ENCODE data around the gene ZNF423.

ZNF423 gene

GRCh38 chr16:49638673-49639610 is 217.0 kb downstream of the ZNF423 start:
- Histone ChIP-seq H3K9me3 (no peaks in the 10 kb centered on the region), H3K27me3 (no peaks in the 10 kb centered on the region), H3K4me1 (peaks cover 100% of the 10 kb centered on the region), H3K27ac (peak overlapping the region; percentile 89), H3K9ac (peak overlapping the region; percentile 77), H4K20me1 (no peaks in the 10 kb centered on the region), H3K4me2 (peak overlapping the region; percentile 86), H3K36me3 (peaks cover 36% of the 10 kb centered on the region), H3K4me3 (peak overlapping the region; percentile 60; the same call in 1 of the 2 replicates)
- TF ChIP-seq Cebpa-rat (IDR thresholded peaks at IDR 0.05): peak; percentile 98

GRCh38 chr16:49637933-49638672 is 217.8 kb downstream of the ZNF423 start:
- no peak for TF ChIP-seq Cebpa-rat (IDR thresholded peaks at IDR 0.05)
- Histone ChIP-seq H3K27ac (peak overlapping the region; percentile 89), H3K9me3 (no peaks in the 10 kb centered on the region), H4K20me1 (no peaks in the 10 kb centered on the region), H3K4me2 (peak overlapping the region; percentile 86), H3K4me3 (no peak overlapping the region), H3K36me3 (peaks cover 36% of the 10 kb centered on the region), H3K27me3 (no peaks in the 10 kb centered on the region), H3K4me1 (peaks cover 100% of the 10 kb centered on the region), H3K9ac (peak overlapping the region; percentile 77; the same call in 1 of the 2 replicates)

- TF ChIP-seq Cebpa-rat (IDR thresholded peaks at IDR 0.05): no peak
- no peaks in the 10 kb centered on the region for H4K20me1 ChIP-seq
- H3K27me3 ChIP-seq: no peaks in the 10 kb centered on the region
- no peak overlapping the region for H3K4me3 ChIP-seq
- peaks cover 36% of the 10 kb centered on the region for H3K36me3 ChIP-seq
- H3K27ac ChIP-seq: peak overlapping the region; percentile 89
- peaks cover 100% of the 10 kb centered on the region for H3K4me1 ChIP-seq
- H3K4me2 ChIP-seq: peak overlapping the region; percentile 86
- no peaks in the 10 kb centered on the region for H3K9me3 ChIP-seq
- peak overlapping the region; percentile 77; the same call in 1 of the 2 replicates for H3K9ac ChIP-seq
Measured at GRCh38 chr16:49637511-49637910, 218.4 kb downstream of the ZNF423 start.

GRCh38 chr16:49636608-49637007 is 219.3 kb downstream of the ZNF423 start:
- Histone ChIP-seq H3K4me2 (peak overlapping the region; percentile 86), H3K36me3 (peaks cover 36% of the 10 kb centered on the region), H3K27ac (no peak overlapping the region; the same call in 1 of the 2 replicates), H3K4me1 (peaks cover 100% of the 10 kb centered on the region), H3K9ac (no peak overlapping the region), H3K27me3 (no peaks in the 10 kb centered on the region), H3K4me3 (peak overlapping the region; percentile 55), H3K9me3 (no peaks in the 10 kb centered on the region), H4K20me1 (no peaks in the 10 kb centered on the region)
- TF ChIP-seq Cebpa-rat (IDR thresholded peaks at IDR 0.05): no peak

- H3K36me3 ChIP-seq: peaks cover 36% of the 10 kb centered on the region
- H3K9me3 ChIP-seq: no peaks in the 10 kb centered on the region
- H4K20me1 ChIP-seq: no peaks in the 10 kb centered on the region
- H3K4me1 ChIP-seq: peaks cover 100% of the 10 kb centered on the region
- no peak for TF ChIP-seq Cebpa-rat (IDR thresholded peaks at IDR 0.05)
- H3K27ac ChIP-seq: peak overlapping the region; percentile 87
- no peaks in the 10 kb centered on the region for H3K27me3 ChIP-seq
- H3K4me2 ChIP-seq: peak overlapping the region; percentile 86
- peak overlapping the region; percentile 55 for H3K4me3 ChIP-seq
- H3K9ac ChIP-seq: peak overlapping the region; percentile 69; the same call in 1 of the 2 replicates
Measured at GRCh38 chr16:49635591-49636581, 220.0 kb downstream of the ZNF423 start.

- peaks cover 3% of the 10 kb centered on the region for H3K9me3 ChIP-seq
- no peaks in the 10 kb centered on the region for H4K20me1 ChIP-seq
- H3K27me3 ChIP-seq: no peaks in the 10 kb centered on the region
- H3K4me1 ChIP-seq: peaks cover 100% of the 10 kb centered on the region
- peak overlapping the region; percentile 87 for H3K27ac ChIP-seq
- peak overlapping the region; percentile 55 for H3K4me3 ChIP-seq
- H3K36me3 ChIP-seq: peaks cover 43% of the 10 kb centered on the region
- no peak for TF ChIP-seq Cebpa-rat (IDR thresholded peaks at IDR 0.05)
- peak overlapping the region; percentile 69; the same call in 1 of the 2 replicates for H3K9ac ChIP-seq
- H3K4me2 ChIP-seq: peak overlapping the region; percentile 86
Measured at GRCh38 chr16:49635009-49635350, 220.9 kb downstream of the ZNF423 start.

- Histone ChIP-seq H3K36me3 (peaks cover 49% of the 10 kb centered on the region), H3K27ac (peak overlapping the region; percentile 87), H3K4me1 (peaks cover 94% of the 10 kb centered on the region), H3K4me3 (peak overlapping the region; percentile 55), H3K9ac (peak overlapping the region; percentile 69), H4K20me1 (no peaks in the 10 kb centered on the region), H3K9me3 (peaks cover 8% of the 10 kb centered on the region), H3K27me3 (no peaks in the 10 kb centered on the region), H3K4me2 (peak overlapping the region; percentile 86)
- no peak for TF ChIP-seq Cebpa-rat (IDR thresholded peaks at IDR 0.05)
Measured at GRCh38 chr16:49634235-49635008, 221.5 kb downstream of the ZNF423 start.

GRCh38 chr16:49632795-49633184 is 223.1 kb downstream of the ZNF423 start:
- H3K27me3 ChIP-seq: no peaks in the 10 kb centered on the region
- H3K27ac ChIP-seq: peak overlapping the region; percentile 87
- TF ChIP-seq Cebpa-rat (IDR thresholded peaks at IDR 0.05): no peak
- no peaks in the 10 kb centered on the region for H4K20me1 ChIP-seq
- peak overlapping the region; percentile 62 for H3K9ac ChIP-seq
- peaks cover 78% of the 10 kb centered on the region for H3K4me1 ChIP-seq
- peak overlapping the region; percentile 86 for H3K4me2 ChIP-seq
- peaks cover 53% of the 10 kb centered on the region for H3K36me3 ChIP-seq
- H3K9me3 ChIP-seq: peaks cover 23% of the 10 kb centered on the region
- peak overlapping the region; percentile 37 for H3K4me3 ChIP-seq

All from BLaER1 (cell line).